Measurements from ENCODE around the gene IDI2. TPM values are rescaled to one million over a fixed set of nuclear protein-coding genes. Genes with fewer than 3 reads are reported as not detected.

IDI2 gene
- total and polyA plus RNA-seq, 2 donors (not counting 1 experiment from before 2014, with no cell fraction given): not detected

- TF ChIP-seq CTCF (conservative IDR thresholded peaks at IDR 0.05 in 1 of 2, IDR thresholded peaks at IDR 0.05 in 1 of 2; ENCODE audit: low read depth in 1 of 2, low read length in 2 of 2) (no peak), EZH2 (IDR thresholded peaks at IDR 0.05; ENCODE audit: low read length, missing control alignments) (no peak)
- peaks cover 19% of the 10 kb centered on the region for H3K36me3 ChIP-seq (ENCODE audit: control insufficient read depth, insufficient read depth, low read length)
- H3K27me3 ChIP-seq (ENCODE audit: control insufficient read depth, insufficient read depth, low read length): no peaks in the 10 kb centered on the region
- H3K4me1 ChIP-seq (ENCODE audit: control insufficient read depth, extremely low read depth, insufficient read depth, low read length): peaks cover 2% of the 10 kb centered on the region
- no peaks in the 10 kb centered on the region for H3K9me3 ChIP-seq (ENCODE audit: control insufficient read depth, insufficient read depth, low read depth, low read length)
- H4K20me1 ChIP-seq (ENCODE audit: control insufficient read depth, extremely low read depth, insufficient read depth, low read length): peaks cover 3% of the 10 kb centered on the region
- no peak overlapping the region for H3K9ac ChIP-seq (ENCODE audit: insufficient read depth, low read length)
- H3K79me2 ChIP-seq (ENCODE audit: control insufficient read depth, insufficient read depth, low read length): peaks cover 65% of the 10 kb centered on the region
- H3K27ac ChIP-seq (ENCODE audit: insufficient read depth, low read length): no peak overlapping the region
- H3K4me2 ChIP-seq (ENCODE audit: extremely low read depth, insufficient read depth, low read length): no peak overlapping the region
- DNase-seq (ENCODE audit: low read depth in 2 of 2): no peak
- no peak overlapping the region for H3K4me3 ChIP-seq (replicated peaks in 1 of 4; ENCODE audit: control extremely low read depth in 1 of 4, insufficient read depth in 1 of 4, low read depth in 3 of 4, low read length in 4 of 4)
- H2AFZ ChIP-seq (ENCODE audit: low read length): no peak overlapping the region
Measured at GRCh38 chr10:992871-993270, 32.8 kb downstream of the IDI2 start.

- H3K9ac ChIP-seq (ENCODE audit: insufficient read depth, low read length): no peak overlapping the region
- peaks cover 3% of the 10 kb centered on the region for H4K20me1 ChIP-seq (ENCODE audit: control insufficient read depth, extremely low read depth, insufficient read depth, low read length)
- no peak overlapping the region for H3K4me3 ChIP-seq (replicated peaks in 1 of 4; ENCODE audit: control extremely low read depth in 1 of 4, insufficient read depth in 1 of 4, low read depth in 3 of 4, low read length in 4 of 4)
- peaks cover 65% of the 10 kb centered on the region for H3K79me2 ChIP-seq (ENCODE audit: control insufficient read depth, insufficient read depth, low read length)
- H3K36me3 ChIP-seq (ENCODE audit: control insufficient read depth, insufficient read depth, low read length): peaks cover 16% of the 10 kb centered on the region
- TF ChIP-seq EZH2 (IDR thresholded peaks at IDR 0.05; ENCODE audit: low read length, missing control alignments) (no peak), CTCF (conservative IDR thresholded peaks at IDR 0.05 in 1 of 2, IDR thresholded peaks at IDR 0.05 in 1 of 2; ENCODE audit: low read depth in 1 of 2, low read length in 2 of 2) (no peak)
- peaks cover 2% of the 10 kb centered on the region for H3K4me1 ChIP-seq (ENCODE audit: control insufficient read depth, extremely low read depth, insufficient read depth, low read length)
- no peaks in the 10 kb centered on the region for H3K9me3 ChIP-seq (ENCODE audit: control insufficient read depth, insufficient read depth, low read depth, low read length)
- no peak for DNase-seq (ENCODE audit: low read depth in 2 of 2)
- H3K27ac ChIP-seq (ENCODE audit: insufficient read depth, low read length): no peak overlapping the region
- no peak overlapping the region for H2AFZ ChIP-seq (ENCODE audit: low read length)
- no peaks in the 10 kb centered on the region for H3K27me3 ChIP-seq (ENCODE audit: control insufficient read depth, insufficient read depth, low read length)
- no peak overlapping the region for H3K4me2 ChIP-seq (ENCODE audit: extremely low read depth, insufficient read depth, low read length)
Measured at GRCh38 chr10:992467-992866, 33.2 kb downstream of the IDI2 start.

- Histone ChIP-seq H3K27me3 (ENCODE audit: control insufficient read depth, insufficient read depth, low read length) (no peaks in the 10 kb centered on the region), H2AFZ (ENCODE audit: low read length) (no peak overlapping the region), H3K9me3 (ENCODE audit: control insufficient read depth, insufficient read depth, low read depth, low read length) (no peaks in the 10 kb centered on the region), H4K20me1 (ENCODE audit: control insufficient read depth, extremely low read depth, insufficient read depth, low read length) (peaks cover 3% of the 10 kb centered on the region), H3K4me3 (replicated peaks in 1 of 4; ENCODE audit: control extremely low read depth in 1 of 4, insufficient read depth in 1 of 4, low read depth in 3 of 4, low read length in 4 of 4) (no peak overlapping the region), H3K4me2 (ENCODE audit: extremely low read depth, insufficient read depth, low read length) (no peak overlapping the region), H3K79me2 (ENCODE audit: control insufficient read depth, insufficient read depth, low read length) (peaks cover 59% of the 10 kb centered on the region), H3K36me3 (ENCODE audit: control insufficient read depth, insufficient read depth, low read length) (peaks cover 7% of the 10 kb centered on the region), H3K9ac (ENCODE audit: insufficient read depth, low read length) (no peak overlapping the region), H3K27ac (ENCODE audit: insufficient read depth, low read length) (no peak overlapping the region), H3K4me1 (ENCODE audit: control insufficient read depth, extremely low read depth, insufficient read depth, low read length) (peaks cover 11% of the 10 kb centered on the region)
- TF ChIP-seq CTCF (conservative IDR thresholded peaks at IDR 0.05 in 1 of 2, IDR thresholded peaks at IDR 0.05 in 1 of 2; ENCODE audit: low read depth in 1 of 2, low read length in 2 of 2) (no peak), EZH2 (IDR thresholded peaks at IDR 0.05; ENCODE audit: low read length, missing control alignments) (no peak)
- DNase-seq (ENCODE audit: low read depth in 2 of 2): no peak
Measured at GRCh38 chr10:990808-991207, 34.9 kb downstream of the IDI2 start.
